ENCODE measurements around the gene PADI2.

DNA sequence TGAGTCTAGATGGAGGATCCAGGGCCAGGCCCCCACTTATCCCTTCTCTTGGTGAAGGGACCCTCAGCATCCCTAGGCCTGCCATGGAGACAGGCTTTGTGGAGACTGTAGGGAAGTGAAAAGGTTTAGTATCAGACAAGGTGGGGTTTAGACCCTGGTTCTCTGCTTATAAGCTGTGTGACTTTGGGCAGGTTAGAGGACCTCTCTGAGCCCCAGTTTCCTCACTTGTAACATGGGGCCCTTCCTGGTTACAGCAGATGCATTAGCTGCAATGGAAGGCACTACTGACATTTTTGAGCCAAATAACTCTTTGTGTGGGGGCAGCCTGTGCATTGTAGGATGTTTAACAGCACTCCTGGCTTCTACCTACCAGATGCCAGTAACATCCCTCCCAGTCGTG is 22.7 kb downstream of the PADI2 start:
- TF ChIP-seq, protein P1, sequence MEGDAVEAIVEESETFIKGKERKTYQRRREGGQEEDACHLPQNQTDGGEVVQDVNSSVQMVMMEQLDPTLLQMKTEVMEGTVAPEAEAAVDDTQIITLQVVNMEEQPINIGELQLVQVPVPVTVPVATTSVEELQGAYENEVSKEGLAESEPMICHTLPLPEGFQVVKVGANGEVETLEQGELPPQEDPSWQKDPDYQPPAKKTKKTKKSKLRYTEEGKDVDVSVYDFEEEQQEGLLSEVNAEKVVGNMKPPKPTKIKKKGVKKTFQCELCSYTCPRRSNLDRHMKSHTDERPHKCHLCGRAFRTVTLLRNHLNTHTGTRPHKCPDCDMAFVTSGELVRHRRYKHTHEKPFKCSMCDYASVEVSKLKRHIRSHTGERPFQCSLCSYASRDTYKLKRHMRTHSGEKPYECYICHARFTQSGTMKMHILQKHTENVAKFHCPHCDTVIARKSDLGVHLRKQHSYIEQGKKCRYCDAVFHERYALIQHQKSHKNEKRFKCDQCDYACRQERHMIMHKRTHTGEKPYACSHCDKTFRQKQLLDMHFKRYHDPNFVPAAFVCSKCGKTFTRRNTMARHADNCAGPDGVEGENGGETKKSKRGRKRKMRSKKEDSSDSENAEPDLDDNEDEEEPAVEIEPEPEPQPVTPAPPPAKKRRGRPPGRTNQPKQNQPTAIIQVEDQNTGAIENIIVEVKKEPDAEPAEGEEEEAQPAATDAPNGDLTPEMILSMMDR (IDR thresholded peaks at IDR 0.05): no peak
- TF ChIP-seq POLR2A (IDR thresholded peaks at IDR 0.05): no peak
